ENCODE data around the gene NOTO.
"Not testable (repeated sequence)": the region's sequence is repeated elsewhere in the genome, so short reads cannot be mapped to it uniquely, and the experiment has no call there.

NOTO gene, protein sequence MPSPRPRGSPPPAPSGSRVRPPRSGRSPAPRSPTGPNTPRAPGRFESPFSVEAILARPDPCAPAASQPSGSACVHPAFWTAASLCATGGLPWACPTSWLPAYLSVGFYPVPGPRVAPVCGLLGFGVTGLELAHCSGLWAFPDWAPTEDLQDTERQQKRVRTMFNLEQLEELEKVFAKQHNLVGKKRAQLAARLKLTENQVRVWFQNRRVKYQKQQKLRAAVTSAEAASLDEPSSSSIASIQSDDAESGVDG

DNA sequence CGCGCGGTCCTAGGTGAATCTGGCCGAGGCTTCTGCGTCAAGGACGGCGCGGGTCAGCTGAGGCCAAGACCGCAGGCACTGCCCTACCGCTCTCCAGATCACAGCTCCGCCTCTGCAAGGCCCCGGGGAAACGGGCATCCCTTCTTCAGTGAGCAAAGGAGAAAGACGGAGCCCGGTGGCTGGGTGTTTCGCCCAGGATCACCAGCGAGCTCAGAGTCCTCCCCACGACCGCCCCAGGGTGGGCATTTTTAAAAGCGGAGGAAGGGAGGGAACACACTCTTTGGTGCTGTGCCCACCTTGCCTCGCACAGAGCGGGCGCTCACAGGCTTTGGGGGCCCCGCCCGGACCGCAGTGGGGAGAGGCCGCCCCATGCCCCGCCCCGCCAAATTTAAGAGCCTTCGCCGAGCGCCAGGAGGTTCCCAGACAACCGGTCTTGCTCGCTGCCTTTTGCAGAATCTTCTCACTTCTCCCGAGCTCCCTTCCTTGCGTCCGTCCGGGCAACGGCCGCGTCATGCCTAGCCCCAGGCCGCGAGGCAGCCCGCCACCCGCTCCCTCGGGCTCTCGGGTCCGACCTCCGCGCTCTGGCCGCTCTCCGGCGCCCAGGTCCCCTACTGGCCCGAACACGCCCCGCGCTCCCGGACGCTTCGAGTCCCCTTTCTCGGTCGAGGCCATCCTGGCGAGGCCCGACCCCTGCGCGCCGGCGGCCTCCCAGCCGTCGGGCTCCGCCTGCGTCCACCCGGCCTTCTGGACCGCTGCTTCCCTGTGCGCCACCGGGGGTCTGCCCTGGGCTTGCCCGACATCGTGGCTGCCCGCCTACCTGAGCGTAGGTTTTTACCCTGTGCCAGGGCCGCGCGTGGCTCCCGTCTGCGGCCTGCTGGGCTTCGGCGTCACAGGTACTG, at the start of gene NOTO:
NOTO (plus strand) TSS at position 419 of the 899 bp plus-strand sequence; CDS start at position 512, 93 bp downstream.
- no peak for DNase-seq

DNA sequence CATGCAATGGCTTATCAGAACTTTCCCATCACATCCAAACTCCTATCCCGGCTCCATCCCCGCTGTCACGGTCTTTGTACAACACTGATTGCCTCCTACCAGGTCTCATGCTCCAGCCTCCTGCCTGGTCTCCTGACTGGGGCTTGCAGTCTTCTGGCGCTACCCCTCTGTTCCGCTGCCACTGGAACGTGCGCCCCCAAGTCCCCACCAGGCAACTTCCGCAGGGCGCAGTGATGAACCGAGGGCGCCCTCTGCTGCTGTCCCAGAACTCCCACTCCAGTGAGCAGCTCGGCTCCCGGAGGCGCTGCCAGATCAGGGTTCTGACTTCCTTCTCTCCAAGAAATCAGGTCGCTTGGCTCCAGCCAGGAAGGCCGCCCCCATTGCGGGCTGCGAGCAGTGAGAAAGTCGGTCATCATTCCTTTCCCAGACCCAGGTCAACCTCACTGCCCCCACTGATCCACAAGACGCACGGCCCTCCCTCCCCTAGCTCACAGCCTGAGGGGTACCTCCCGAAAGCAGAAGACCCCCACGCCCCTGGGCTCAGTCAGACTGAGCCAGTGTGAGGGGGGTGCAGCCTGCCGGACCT, 45.7 kb upstream of the NOTO start:
- DNase-seq: peak; percentile 59

DNA sequence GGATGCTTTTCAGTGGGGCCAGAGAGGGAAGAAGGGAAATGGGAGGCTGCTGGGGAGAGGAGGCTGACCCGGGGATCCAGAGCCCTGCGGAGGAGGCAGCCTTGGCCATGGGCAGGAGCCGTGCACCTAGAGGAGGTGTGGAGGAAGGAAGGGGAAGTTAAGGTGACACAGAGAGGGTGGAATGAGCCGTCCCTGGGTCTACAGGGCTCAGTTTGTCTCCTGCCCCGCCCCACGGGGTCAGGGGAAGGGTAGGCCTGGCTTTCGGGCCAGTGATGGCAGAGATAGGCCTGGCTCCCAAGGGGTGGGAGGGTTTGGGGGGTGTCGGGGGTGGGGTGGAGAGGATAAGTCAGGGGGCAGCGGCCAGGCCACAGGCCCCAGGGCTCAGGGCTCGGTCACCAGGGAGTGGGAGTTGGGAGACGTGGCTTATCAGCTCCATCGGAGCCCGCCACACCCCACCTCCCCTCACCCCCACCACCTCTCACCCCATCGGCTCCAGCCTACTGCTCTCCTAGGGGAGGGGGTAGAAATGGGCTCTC, 39.5 kb upstream of the NOTO start:
- no peak for DNase-seq

DNA sequence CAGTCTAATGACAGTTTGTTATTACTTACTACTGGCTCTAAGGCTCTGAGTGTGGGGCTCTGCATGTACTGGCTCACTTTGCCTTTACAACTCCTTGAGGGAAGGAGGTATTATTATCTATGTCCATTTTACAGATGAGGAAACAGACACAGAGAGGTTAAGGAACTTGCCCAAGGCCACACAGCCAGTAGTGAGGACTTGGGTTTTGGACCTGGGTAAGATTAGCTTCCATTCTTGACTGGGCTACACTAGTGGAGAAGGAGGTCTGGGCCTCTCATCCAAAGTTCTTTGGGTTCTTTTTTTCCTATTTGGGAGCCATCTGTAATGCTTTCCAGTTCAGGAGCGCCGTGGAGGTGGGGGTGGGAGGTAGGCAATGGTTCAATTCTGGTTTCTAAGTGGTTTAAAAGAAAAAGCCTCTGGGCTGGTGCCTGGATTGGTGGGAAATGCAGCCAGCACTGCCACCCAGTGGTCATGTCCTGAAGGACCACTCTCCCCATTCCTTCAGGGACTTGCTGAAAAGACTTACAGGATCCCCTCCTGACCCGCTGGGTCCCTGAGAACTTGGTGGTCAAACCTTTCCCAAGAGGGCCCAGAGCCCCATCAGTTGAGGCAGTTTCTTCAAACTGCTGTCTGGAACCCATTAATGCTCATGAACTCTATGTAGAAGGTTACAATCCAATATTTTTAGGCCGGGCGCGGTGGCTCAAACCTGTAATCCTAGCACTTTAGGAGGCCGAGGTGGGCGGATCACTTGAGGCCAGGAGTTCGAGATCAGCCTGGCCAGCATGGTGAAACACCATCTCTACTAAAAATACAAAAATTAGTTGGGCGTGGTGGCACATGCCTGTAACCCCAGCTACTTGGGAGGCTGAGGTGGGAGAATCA, 38.6 kb upstream of the NOTO start:
- peak; percentile 69 for DNase-seq

DNA sequence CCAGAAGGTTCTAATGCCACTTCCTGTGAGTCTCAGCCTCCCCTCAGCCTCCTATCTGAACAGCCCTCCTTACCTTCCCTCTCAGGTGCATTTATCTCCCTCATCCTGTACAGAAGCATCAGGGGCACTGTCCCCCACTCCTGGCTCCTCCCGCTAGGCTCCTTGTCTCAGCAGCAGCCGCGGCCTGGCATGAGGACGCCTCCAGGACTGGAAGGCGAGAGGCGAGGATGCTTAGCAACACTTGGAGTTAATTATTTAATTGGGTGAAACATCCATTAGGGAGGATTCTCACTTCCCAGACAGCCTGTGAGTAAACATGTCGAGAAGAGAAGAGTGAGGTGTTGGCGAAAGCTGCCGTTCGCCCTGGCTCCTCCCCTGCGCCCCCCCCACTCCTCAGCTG, 36.4 kb upstream of the NOTO start:
- DNase-seq: not testable (repeated sequence)

DNA sequence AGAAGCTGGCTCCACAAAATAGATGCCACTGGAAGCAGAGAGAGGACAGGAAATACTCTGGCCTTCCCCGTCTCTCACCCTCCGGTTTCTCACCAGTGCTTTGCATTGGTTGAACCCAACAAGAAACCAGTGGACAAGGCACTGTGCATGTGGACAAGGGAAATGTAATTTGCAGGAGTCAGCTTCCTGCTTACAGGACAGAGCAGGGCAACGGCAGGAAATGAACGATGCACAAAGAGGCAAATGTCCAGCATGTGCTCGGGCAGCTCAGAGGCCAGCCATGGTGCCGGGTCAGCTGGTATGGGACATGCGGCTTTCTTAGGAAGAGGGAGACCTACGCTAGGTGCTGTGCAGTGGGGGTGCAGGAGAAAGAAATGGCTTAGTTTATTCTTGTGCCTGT, 35.6 kb upstream of the NOTO start:
- DNase-seq: not testable (repeated sequence)

DNA sequence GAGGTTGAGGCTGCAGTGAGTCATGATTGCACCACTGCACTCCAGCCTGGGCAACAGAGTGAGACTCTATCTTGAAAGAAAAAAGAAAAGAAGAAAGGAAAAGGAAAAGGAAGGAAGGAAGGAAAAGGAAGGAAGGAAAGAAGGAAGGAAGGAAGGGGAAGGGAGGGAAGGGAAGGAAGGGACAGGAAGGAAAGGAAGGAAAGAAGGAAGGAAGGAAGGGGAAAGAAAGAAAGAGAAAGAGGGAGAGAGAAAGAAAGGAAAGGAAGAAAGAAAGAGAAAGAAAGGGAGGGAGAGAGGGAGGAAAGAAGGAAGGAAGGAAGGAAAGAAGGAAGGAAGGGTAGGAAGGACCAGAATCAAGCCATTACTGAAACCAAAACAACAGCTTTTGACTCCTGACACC, 34.0 kb upstream of the NOTO start:
- not testable (repeated sequence) for DNase-seq

DNA sequence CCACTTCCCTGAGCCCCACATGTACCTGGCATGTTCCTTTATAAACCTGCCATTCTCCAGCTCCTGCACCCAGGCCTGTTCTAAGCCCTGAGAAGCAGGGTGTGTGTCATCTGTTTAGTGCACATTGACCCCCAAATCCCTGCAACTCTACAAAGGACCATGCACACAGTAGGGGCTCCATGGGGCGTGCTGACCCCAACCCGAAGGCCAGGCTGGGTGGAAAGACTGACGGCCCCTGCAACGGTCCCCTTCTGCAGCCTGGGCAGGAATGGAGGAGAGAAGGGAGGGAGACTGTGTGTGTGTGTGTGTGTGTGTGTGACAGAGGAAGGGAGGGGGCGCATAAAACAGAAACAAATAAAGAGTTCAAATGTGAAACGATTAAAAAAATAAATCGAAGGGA, 32.0 kb upstream of the NOTO start:
- DNase-seq: not testable (repeated sequence)

DNA sequence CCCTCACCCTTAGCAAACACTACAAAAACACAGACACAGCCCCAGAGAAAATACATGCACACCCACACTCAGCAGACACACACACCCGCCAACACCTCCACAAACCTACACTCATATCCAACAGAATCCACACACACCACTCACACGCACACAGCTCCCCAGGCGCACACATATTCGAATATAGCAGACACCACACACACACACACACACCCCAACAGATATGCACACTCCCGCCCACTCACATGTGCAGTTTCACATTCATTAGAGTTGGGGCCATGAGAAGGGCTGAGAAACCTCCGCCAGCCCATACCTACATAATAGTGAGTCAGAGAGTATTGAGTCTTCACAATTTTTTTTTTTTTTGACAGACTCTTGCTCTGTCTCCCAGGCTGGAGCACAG, 29.4 kb upstream of the NOTO start:
- DNase-seq: no peak

DNA sequence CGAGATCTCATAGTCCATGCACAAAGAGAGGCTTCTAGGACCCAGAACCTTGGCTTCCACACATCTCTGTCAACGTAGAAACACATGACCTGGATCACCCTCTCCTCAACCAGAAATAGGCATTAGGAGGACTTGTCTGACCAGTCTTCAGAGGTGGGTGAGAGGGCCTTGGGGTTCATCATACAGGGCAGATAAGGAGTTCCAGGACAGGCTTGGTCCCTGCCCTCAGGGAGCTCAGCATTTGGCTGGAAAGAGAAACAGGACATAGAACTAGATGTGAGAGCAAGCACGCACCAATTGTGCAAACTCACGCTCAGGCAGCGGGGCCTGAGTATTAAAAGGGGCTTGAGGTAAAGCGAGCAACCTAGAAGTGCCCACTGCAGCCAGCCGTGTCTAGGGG, 28.6 kb upstream of the NOTO start:
- no peak for DNase-seq

DNA sequence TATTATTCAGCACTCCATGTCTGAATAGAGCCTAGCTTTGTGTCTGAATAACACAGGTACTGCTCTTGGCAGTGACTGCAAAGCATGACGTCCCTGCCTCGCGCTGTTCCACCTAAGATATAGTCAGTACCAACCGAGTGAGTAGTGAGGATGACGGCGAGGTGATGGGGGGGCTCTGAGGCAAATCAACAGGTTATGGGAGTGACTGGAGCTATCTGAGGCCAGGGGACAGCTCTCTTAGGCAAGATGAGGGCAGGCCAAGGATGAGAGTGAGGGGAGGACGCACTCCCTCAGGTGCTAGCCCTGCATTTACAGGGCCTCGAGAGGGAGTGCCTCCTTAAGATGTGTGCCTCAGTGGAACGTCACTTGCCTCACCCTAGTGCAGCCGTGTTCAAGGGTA, 28.1 kb upstream of the NOTO start:
- no peak for DNase-seq

DNA sequence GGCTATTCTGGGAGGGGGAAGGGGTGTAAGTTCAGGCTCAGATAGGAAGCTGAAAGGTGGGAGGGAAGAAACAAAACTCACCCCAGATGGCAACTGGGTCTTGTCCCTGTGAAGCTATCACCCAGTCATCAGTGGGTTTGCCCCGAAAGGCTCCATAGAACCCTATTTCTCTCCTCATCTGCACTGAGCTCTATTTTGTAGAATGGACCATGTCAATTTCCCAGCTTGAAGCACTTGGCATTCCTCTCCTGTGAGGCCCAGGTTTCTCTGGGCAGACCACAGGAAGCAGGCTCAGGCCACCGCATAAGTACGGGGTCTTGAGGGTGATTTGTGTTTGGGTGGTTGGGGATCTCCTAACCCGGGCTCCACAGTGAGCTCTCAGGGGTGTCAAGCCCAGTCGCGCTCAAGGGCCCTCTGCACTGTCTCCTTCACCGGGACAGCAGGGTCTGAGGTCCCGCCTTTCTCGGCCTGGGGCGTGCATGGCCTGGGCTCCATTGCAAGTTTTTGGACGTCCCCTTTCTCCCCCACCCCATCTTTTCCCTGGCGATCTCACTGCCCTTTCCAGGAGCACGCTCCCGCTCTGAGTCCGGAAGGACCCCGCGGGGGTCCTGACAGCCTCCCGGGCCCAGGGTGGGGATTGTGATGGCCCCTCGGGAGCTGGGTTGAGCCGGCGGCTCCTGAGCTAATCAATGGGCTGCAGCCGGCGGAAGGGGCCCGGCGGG, 27.3 kb upstream of the NOTO start:
- DNase-seq: no peak

DNA sequence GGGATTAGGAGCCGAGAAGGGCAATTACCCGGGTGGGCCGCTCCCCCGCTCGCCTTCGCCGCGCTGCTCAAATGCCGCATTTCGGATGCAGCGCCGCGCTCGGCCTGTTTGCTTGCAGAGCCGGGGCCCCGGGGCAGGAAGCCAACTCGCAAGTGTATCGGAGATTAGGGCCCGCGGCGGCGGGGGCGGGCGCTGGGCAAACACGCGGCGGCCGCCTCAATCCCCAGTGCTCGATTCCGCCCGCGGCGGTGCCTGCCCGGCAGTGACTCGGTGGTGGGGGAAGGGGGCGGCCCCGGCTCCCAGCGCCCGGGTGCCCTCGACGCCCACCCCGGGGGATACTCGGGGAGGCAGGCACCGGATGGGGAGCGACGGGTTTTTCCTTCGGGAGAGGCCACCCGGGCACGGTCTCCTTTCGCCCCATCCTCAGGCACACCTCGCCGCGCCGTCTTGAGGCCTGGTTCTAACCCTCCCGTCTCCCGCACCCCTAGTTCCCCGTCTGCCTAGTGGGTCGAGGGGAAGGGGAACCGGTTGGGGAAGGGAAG, 26.6 kb upstream of the NOTO start:
- peak; percentile 5 for DNase-seq

DNA sequence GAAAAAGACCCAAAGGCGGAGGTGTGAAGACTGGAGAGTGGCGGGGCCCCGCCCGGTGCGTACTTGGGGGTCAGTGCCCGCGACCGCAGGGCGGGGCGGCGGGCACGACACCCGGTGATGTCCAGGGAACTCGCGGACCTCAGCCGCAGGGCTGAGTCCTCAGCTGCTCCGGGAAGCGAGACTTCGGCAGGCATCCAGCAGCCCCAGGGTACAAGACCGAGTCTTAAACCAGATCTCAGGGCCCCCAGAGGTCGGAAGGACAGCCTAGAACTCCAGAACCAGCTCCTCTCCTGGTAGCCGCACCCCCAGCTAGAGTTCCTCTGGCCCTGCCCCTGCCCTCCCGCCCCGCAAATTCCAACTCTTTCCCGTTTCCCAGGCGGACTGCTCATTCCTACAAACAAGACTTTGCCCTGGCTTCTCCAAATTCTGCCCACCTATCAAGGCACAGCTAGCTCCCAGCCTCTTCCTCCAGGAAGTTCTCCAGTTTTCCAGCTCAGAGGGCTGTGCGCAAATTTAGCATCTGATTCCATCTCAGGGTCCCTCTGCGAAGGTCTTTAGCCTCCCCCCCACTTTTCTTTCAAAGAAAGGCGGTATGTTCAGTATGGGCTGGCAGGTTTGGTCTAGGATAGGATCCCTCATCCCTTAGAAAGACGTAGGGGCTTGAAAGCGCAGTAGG, 26.0 kb upstream of the NOTO start:
- no peak for DNase-seq

DNA sequence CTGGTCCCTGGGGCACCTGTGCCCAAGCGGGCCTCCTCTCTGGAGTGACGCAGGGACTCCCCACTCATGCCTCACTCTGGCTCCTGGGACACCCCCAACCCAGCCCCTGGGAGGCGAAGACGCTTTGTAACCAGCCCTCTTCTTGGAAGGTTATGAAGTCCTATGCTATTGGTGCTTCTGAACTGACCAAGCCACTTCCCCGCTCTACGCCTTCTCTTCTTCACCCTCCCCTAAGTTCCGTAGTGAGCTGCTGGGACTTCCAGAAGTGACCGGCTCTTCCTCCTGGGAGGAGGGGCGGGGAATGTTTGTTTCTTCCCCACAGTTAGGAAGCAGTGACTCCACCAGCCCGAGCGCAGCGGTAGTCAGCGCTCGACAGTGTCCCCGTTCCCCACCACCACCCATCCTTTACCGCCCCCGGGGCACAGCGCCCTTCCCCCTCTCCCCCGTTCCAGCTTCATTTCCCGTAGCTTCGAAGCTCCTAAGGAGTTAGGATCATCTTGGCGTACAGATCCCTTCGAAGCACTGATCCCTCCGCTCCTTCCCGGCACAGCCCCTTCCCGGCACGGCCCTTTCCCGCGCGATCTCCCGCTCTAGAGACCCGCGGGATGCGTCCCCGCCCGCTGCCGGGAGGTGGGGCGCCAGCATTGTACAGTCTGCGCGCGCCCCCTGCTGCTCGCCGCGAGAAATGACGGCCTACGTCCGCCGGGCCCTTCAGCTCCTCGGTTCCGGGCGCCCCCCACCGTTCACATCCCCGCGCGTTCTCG, 25.3 kb upstream of the NOTO start:
- DNase-seq: peak; percentile 87

DNA sequence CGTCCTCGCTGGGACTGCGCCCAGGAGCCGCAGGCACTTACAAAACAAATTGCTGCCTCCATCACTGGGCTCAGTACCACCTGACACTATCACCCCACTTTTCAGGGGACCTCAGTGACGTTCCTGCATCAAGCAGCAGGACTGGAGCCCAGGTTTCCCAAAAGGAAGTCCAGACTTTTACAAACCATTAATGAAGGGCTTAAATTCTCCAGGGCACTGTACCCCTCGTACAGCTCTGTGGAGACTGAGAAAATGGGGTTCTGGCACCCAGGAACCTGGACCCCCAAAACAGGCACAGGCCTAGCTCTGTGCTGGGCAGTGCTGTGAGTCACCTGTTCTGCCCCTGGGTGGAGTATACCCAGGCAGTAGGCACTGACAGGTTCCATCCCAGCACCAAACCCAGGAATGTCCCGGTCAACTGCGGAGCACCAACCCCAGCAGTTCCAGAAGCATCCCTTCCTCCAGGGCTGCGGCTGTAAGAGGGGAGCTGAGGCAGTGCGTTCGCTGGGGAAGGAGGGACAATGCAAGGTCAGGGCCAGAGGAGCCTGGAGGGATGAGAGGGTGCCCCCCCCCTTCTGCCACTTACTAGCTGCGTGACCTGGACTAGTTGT, 24.6 kb upstream of the NOTO start:
- DNase-seq: no peak

DNA sequence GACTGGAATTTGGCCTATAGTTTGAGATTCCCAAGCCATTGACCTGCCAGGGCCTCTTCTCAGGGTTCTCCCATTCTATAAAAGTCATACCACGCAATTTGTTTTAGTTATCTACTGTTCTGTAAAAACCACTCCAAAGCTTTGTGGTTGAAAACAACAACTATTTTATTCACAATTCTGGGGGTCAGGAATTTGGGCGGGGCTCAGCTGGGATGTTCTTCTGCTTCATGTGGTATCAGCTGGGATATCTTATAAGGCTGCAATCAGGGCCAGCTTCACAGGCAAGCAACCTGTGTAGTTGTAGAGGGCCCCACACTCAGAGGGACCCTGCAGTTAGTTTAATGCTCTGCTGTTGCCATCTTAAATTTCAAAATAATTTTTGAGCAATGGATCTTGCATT, 16.4 kb upstream of the NOTO start:
- no peak for DNase-seq

DNA sequence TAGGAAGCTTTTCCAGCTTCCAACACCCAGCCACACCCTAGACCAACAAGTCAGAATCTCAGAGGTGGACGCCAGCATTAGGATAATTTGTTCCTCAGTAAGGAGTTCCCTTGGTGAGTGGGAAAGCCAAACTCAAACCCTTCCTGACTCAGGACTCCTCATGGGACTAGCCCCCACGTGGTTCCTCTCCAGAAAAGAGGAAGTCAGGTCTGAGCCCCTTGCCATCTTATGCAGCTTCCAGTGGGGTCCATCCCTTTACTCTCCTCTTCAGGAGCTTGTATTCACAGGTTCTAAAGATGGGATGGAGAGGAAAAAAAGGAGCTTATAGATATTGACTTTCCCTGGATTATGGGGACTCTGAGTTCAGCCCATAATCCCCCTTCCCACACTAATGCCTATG, 14.8 kb upstream of the NOTO start:
- no peak for DNase-seq

DNA sequence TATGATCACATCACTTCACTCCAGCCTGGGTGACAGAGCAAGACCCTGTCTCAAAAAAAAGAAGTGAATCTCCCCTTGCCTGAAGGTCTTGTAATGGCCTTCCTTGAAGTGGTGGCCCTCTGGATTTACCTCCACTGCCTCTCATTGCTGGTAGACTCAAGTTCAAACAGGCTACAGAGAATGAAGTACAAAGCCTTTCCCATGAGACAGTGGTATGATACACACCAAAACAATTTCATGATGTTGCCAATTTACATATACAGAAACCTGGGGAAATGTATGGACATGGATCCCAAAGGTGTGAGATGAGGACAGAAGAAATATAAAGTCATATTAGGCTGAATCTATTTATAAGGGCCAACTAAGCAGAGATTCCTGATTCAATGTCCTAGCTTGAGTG, 4.8 kb upstream of the NOTO start:
- DNase-seq: no peak

DNA sequence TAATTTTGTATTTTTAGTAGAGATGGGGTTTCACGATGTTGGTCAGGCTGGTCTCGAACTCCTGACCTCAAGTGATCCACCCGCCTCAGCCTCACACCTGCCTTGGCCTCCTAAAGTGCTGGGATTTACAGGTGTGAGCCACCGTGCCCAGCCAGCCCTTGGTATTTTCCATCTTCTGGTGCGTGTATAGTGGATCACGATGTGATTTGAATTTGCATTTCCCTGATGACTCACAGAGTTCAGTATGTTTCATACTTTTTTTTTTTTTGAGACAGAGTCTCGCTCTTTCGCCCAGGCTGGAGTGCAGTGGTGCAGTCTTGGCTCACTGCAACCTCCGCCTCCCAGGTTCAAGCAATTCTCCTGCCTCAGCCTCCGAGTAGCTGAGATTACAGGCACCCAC, 2.1 kb upstream of the NOTO start:
- not testable (repeated sequence) for DNase-seq

Data from midbrain (tissue), 1 donor.